Islet of Langerhans (tissue), 1 donor: ENCODE results near the gene MPND.
A peak's percentile ranks its signal among the peaks of the same experiment; 100 is the strongest.
"Not testable (repeated sequence)": the region's sequence is repeated elsewhere in the genome, so short reads cannot be mapped to it uniquely, and the experiment has no call there.

Experiments used
- FAIRE-seq: peaks from one replicate; lab custom pipeline; 2011; peaks lifted over from hg19 to GRCh38; lab: Jason Lieb, UNC

Gene MPND

GRCh38 chr19:4319067-4319718 is 24.2 kb upstream of the MPND start:
- FAIRE-seq = no peak

- no peak for FAIRE-seq
Measured at GRCh38 chr19:4320419-4320818, 22.9 kb upstream of the MPND start.

DNA sequence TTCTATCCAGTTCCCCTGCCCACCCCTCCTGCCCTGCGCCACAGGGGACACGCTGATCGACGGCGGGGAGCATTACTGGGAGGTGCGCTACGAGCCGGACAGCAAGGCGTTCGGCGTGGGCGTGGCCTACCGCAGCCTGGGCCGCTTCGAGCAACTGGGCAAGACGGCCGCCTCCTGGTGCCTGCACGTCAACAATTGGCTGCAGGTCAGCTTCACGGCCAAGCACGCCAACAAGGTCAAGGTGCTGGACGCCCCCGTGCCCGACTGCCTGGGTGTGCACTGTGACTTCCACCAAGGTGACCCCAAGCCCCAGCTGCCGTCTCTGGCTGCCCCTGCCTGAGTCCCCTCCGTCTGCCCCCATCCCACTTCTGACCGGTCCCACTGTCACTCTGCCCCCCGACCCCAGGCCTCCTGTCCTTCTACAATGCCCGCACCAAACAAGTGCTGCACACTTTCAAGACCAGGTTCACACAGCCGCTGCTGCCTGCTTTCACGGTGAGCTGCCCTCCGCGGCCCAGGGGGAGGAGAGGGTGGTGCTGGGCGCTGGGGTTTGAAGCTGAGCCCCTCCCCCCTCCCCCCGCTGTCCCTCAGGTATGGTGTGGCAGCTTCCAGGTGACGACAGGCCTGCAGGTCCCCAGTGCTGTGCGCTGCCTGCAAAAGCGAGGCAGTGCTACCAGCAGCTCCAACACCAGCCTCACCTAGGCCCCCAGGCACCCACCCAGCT is 20.3 kb upstream of the MPND start:
- no peak for FAIRE-seq

DNA sequence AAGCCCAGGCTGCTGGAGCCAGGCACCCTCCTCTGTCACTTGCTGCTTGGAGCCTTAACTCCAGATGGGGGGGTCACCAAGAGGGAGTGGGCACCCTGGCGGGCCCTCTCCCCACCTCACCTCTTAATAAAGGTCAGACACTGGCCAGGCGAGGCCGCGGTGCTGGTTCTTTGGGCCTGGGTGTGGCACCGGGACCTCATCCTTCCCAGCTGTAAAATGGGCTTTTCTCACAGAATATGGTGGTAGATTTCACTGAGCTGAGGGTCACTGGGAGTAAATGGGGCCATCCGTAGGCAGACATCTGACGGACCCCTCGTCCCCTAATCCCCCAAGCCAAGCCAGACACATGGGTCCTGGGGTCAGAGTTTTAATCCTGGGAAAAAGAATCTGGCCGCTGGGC is 19.7 kb upstream of the MPND start:
- no peak for FAIRE-seq

DNA sequence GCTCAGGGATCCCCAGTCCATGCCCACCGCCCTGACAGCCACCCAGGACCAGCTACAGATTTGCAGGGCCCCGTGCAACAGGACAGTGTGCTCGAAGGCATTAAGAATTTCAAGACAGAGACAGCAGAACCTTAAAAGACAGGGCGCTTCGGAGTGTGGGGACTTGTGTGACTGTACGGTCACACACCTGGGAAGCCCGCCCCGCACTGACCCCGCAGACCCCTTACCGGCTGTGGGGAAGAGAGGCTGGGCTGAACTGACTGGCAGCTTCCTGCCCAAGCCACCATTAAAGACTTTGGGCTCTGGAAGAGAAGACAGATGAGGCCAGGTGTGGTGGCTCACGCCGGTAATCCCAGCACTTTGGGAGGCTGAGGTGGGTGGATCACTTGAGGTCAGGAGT is 19.1 kb upstream of the MPND start:
- no peak for FAIRE-seq

DNA sequence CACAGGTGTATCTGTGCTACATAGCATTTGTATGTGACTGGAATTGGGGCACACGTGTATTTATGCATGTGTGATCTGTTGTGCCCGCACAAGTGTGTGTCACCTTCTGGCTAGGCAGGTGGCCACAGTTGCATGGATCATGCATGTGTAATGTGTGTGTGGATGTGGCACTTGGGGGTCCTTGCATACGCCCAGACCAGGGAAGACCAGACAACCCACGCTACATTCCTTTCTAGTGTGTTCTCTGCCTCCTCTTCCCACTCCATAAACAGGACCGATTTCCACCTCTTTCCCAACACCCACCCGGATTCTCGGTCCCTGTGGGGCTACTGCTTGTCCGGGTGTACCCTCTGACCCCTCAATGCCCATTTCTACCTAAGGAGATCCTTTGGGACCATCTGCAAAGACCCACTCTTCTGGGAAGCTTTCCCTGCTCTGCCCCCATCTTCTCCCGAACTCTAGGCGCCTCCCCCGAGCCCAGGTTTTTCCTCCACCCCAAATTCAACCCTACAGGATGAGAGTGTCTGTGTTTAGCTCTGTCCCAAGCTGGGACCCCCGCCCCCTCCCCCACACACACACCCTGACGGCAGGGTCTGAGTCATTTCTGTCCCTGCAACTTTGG is 17.0 kb upstream of the MPND start:
- FAIRE-seq = no peak

DNA sequence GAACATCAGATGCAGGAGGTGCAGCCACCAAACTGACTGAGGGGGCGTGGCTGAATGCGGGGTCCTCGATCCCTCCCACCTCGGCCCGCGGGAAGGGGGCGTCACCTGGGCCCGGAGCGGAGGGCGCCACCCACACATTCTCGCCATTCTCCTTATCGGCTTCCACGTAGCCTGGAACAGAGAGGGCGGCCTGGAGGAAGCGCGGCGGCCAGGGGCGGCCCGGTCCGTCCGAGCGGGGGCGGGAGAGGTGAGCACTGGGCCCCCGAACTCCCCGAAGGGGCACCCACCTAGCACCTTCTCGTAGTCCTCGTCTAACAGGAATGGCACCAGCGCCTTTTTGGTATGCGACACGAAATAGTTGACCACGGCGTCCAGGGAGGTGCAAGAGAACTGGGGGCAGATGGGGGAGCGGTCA is 16.5 kb upstream of the MPND start:
- no peak for FAIRE-seq

- no peak for FAIRE-seq
Measured at GRCh38 chr19:4327252-4327876, 16.0 kb upstream of the MPND start.

DNA sequence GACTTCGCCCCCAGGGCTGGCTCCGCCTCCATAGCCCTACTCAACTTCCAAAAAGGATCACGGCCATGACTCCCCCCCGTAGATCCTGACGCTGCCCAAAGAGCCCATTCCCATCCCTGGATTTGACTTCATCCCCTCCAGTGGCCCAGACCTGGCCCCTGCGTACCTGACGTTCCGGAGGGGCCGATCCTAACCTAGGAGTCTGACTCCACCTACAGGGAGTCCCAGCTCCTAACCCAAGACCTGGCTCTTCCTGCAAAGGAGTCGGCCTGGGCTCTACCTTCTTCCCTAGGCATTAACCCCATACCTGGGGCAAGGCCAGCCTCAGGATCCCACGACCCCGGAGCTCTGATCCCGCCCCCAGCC is 15.5 kb upstream of the MPND start:
- FAIRE-seq = no peak

DNA sequence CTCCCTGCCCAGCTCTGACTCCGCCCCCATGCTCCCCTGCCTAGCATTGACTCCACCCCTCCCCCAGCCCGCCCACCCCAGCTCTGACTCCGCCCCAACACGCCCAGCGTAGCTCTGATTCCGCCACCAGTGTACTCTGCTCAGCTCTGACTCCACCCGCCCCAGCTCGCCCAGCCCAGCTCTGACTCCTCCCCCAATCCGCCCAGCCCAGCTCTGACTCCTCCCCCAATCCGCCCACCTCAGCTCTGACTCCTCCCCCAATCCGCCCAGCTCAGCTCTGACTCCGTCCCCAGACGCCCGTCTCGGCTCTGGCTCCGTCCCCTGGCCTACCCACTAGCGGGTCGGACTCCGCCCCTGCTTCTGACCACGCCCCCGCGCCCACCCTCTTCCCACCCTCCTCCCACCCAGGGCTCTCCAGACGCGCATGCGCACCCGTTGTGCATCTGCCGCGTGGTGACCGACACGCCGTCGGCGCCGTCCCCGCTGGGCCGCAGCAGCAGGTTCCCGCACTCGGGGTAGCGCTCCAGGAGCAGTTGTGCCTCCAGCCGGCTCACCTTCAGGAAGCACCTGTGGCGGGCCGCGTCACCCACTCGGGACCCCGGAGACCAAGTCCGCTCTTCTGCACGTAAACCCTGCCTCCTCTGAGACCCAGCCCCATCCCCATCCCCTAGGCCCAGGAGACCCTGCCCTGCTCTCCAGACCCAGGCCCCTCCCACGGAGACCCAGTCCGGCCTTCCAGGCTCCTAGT is 14.9 kb upstream of the MPND start:
- FAIRE-seq = no peak

DNA sequence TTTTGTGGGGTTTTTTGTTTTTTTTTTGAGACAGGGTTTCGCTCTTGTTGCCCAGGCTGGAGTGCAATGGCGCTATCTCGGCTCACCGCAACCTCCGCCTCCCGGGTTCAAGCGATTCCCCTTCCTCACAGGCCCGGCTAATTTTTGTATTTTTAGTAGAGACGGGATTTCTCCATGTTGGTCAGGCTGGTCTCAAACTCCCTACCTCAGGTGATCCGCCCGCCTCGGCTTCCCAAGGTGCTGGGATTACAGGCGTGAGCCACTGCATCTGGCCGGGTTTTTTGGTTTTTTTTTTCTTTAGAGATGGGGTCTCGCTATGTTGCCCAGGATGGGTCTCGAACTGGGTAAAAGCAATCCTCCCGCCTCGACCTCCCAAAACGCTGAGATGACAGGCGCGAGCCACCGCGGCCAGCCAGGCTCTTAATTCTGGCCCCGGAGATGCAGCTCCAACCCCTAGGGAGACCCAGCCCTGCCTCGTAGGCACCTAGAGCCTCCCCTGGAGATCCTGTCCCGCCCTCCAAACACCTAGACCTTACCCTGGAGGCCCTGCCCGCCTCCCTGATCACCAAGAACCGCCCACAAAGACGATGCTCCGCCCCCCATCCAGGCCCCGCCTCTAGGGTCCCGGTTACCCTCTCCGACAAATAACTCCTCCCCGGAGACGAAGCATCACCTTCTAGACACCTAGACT is 14.2 kb upstream of the MPND start:
- not testable (repeated sequence) for FAIRE-seq

- no peak for FAIRE-seq
Measured at GRCh38 chr19:4329858-4330257, 13.5 kb upstream of the MPND start.

- FAIRE-seq = no peak
Measured at GRCh38 chr19:4334929-4335570, 8.3 kb upstream of the MPND start.

- FAIRE-seq = no peak
Measured at GRCh38 chr19:4337906-4338440, 5.4 kb upstream of the MPND start.

DNA sequence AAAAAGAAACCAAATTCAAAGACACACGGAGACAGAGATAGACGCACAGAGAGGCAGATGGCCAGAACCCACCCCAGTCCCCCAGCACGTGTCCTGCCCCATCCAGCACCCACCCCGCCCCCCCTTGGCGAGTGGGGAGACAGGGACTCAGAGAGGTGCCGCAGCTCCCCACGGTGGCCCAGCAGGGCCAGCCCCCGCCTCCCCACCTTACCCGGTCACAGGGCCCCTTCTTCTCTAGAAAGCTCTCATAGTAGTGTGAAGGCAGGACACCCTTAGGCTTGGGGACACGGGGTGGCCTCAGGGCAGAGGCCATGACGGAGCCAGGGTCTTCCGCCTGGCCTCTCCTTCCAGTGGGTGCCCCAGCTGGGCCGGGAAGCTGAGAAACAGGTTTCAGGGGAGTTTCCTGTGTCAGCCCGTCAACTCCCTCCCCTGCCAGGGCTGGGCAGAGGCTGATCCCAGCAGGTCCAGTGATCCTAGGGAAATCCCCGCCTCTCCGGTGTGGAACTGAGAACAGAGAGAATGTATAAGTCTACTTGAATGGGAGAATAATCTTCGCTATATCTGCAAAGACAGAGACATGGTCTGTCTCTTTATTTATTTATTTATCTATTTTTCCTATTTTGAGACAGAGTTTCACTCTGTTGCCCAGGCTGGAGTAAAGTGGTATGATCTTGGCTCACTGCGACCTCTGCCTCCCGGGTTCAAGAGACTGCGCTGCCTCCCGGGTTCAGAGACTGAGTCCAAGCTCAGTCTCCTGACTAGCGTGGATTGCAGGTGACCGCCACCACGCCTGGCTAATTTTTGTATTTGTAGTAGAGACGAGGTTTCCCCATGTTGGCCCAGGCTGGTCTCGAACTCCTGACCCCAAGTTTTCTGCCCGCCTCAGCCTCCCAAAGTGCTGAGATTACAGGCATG is 4.7 kb upstream of the MPND start, which contains the start of gene STAP2:
Gene STAP2 (minus strand): TSS at position 387 of the 915 bp plus-strand sequence. CDS start 74 bp downstream, at position 313.
- FAIRE-seq = no peak

- FAIRE-seq = no peak
Measured at GRCh38 chr19:4342314-4342614, 1.1 kb upstream of the MPND start.

DNA sequence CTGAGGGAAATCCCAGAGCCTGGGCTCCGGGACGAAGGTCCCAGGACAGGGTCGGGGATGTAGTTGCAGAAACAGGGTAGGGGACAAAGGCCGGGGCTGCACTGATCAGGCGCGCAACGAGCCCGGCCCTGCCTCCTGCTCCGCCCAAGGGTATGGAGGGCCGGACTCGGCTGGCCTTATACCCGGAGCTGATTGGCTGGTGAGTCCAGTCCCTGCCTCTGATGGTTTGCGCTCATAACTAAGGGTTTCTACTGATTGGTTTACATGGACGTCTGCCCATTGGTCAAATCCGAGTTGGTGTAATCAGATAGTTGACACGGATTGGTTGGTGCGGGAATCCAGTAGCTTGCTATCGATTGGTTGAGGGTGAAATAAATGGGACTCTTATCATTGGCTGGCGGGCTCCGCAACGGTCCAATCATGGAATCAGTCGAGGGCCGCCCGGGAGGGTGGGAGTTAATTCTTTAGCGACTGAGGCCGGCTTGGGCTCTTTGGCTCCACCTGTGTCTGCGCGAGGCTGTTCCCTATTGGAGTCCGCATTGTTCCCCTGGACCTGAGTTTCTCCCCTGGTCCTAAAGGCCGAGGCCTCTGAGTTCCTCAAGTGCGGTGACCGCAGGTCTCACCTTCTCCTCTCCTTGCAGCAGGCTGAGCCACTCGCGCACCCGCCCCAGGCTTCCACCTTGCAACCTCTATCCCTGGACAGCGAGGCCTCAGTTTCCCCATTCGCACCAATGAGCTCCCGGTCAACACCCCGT is 570 bp upstream of the MPND start:
- peak; percentile 99 for FAIRE-seq

GRCh38 chr19:4345342-4346019 is 2.1 kb downstream of the MPND start:
- FAIRE-seq = no peak

- no peak for FAIRE-seq
Measured at GRCh38 chr19:4346020-4346383, 2.6 kb downstream of the MPND start.
